T-helper 17 cell (primary cell): ENCODE measurements around the gene FHIT. TPM values are rescaled to one million over a fixed set of nuclear protein-coding genes. Genes with fewer than 3 reads are reported as not detected.

Experiments used
- ATAC-seq: fragments of 150-1000 bp; cut with Tn5 transposase; 2 replicates; pipeline ENCODE4 v1.10.0; 2021; ENCODE audit warnings: mild to moderate bottlenecking, moderate library complexity
- DNase-seq, 3 donors: peaks; one replicate each; pipeline versions ENCODE4 v3.0.0 to v3.0.0-alpha.2; 2020 to 2021
- H3K9me3 ChIP-seq: one replicate; pipeline ENCODE4 v1.7.0; 2013; ENCODE audit warnings: low read length, mild to moderate bottlenecking; ENCODE audit not compliant: control insufficient read depth, poor library complexity, severe bottlenecking
- H3K27ac Mint-ChIP-seq: one replicate; pipeline ENCODE4 v1.8.0; 2022; ENCODE audit warnings: mild to moderate bottlenecking, moderate library complexity, mixed read lengths
- H3K27me3 Mint-ChIP-seq: one replicate; pipeline ENCODE4 v1.8.0; 2022; ENCODE audit warnings: mixed read lengths
- H3K36me3 Mint-ChIP-seq: one replicate; pipeline ENCODE4 v1.8.0; 2022; ENCODE audit warnings: low read depth, mixed read lengths
- H3K4me1 Mint-ChIP-seq: one replicate; pipeline ENCODE4 v1.8.0; 2022; ENCODE audit warnings: mild to moderate bottlenecking, mixed read lengths
- H3K4me3 Mint-ChIP-seq: one replicate; pipeline ENCODE4 v1.8.0; 2022; ENCODE audit warnings: mild to moderate bottlenecking, moderate library complexity, mixed read lengths
- total RNA-seq, 4 donors: library from RNA in 2 of 4; stranded (reverse) in 2 of 4; gene quantifications; one replicate each; pipeline ENCODE4 v1.2.3 and lab custom pipeline; 2022 to 2026

FHIT gene
- total RNA-seq, 2 donors from 2014 or later = 18.8 to 28.6 TPM

DNA sequence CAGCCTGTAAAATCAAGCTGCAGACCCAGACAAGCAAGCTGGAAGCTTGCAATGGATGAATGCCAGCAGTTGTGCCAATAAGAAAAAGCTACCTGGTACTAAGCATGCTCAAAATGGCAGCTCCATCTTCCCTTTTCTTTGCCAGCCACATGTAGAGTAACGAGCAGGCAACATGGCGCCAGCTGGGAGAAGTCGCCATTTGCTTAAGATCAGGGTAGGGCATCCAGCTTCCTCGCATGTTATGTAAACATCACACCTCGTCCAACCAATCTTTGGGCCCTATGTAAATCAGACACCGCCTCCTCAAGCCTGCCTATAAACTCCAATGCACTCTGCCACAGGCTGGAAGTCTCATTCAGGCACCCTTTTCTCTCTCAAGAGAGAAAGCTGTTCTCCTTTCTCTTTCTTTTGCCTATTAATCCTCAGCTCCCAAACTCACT lies 973.9 kb downstream of the FHIT start:
- H3K9me3 ChIP-seq = no peaks in the 10 kb centered on the region
- no peak overlapping the region for H3K27ac Mint-ChIP-seq
- H3K36me3 Mint-ChIP-seq = no peaks in the 10 kb centered on the region
- H3K27me3 Mint-ChIP-seq = no peaks in the 10 kb centered on the region
- ATAC-seq (no peak), DNase-seq (no peak)
- H3K4me1 Mint-ChIP-seq = no peaks in the 10 kb centered on the region
- no peak overlapping the region for H3K4me3 Mint-ChIP-seq

DNA sequence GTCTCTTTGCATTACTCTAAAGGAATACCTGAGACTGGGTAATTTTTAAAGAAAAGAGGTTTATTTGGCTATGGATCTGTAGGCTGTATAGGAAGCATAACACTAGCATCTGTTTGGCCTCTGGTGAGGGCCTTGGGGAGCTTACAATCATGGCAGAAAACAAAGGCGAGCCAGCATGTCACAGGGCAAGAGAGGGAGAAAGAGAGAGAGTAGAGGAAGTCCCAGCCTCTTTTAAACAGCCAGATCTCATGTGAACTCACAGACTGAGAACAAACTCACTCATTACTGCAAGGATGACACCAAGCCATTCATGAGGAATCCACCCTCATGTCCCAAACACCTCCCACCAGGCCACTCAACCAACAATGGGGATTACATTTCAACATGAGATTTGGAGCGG lies 974.6 kb downstream of the FHIT start:
- Mint-ChIP-seq H3K27me3 (no peaks in the 10 kb centered on the region), H3K36me3 (no peaks in the 10 kb centered on the region), H3K4me1 (no peaks in the 10 kb centered on the region), H3K4me3 (no peak overlapping the region), H3K27ac (no peak overlapping the region)
- no peaks in the 10 kb centered on the region for H3K9me3 ChIP-seq
- DNase-seq = no peak
- ATAC-seq = no peak

DNA sequence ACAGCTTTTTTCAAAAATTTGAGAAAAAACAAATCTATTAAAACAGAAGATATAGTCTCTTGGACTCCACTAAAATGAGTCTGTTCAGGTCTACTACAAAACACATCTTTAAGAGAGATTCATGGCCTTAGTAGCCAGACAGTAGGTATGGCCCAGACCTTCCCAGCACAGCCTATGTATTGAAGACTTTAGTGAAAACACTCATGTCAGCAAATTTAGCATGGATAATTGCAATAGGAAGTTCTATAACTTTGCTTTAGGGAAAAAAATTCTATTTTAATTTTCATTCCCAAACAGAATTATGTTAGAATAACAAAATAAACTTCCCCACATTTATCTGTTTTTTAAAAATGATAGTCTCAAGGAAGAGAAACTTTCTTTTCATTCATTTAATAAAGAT lies 976.6 kb downstream of the FHIT start:
- Mint-ChIP-seq H3K27ac (no peak overlapping the region), H3K4me3 (no peak overlapping the region), H3K36me3 (no peaks in the 10 kb centered on the region), H3K27me3 (no peaks in the 10 kb centered on the region), H3K4me1 (no peaks in the 10 kb centered on the region)
- ATAC-seq (no peak), DNase-seq (no peak)
- H3K9me3 ChIP-seq = no peaks in the 10 kb centered on the region

DNA sequence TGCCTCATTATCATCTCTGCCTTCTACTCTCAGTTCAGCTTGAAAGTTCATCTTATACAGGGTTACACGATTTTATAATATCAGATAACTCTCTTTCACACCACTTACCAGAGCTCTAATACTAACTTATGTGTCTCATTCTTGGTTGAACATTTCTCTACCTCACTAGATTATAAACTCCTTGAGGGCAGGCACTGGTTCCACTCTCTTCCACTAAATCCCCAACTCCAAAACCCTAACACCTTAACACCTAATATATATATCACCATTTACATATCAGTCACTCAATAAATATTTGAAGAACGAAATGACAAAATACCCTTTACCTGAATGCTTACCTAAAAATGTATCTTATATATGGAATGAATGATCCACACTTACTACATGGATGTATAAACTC lies 977.2 kb downstream of the FHIT start:
- no peak for DNase-seq
- no peaks in the 10 kb centered on the region for H3K9me3 ChIP-seq
- H3K4me1 Mint-ChIP-seq = no peaks in the 10 kb centered on the region
- no peak overlapping the region for H3K27ac Mint-ChIP-seq
- no peaks in the 10 kb centered on the region for H3K27me3 Mint-ChIP-seq
- ATAC-seq = no peak
- H3K4me3 Mint-ChIP-seq = no peak overlapping the region
- H3K36me3 Mint-ChIP-seq = no peaks in the 10 kb centered on the region

DNA sequence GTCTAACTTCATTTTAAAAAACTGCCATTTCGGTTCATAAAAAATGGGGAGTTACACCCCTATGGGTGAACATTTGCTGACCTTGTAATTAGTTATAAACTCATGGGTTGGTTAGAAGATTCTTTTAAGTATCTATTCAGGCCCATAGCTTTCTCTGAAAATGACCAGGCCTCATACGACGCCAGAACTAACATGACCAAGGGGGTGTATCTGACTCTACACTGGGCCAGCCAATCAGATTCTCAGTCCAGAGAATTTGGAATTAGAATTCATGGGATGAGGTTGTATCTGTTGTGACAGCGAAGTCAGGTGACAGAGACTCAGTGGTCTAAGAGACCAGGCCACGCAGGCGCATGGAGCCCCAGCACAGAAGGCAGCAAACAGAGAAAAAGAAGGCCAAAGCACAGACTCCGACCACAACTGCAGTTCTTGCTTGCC lies 981.4 kb downstream of the FHIT start:
- peaks cover 5% of the 10 kb centered on the region for H3K27me3 Mint-ChIP-seq
- H3K27ac Mint-ChIP-seq = no peak overlapping the region
- no peak for DNase-seq
- H3K4me3 Mint-ChIP-seq = no peak overlapping the region
- peaks cover 2% of the 10 kb centered on the region for H3K9me3 ChIP-seq
- peaks cover 2% of the 10 kb centered on the region for H3K4me1 Mint-ChIP-seq
- H3K36me3 Mint-ChIP-seq = no peaks in the 10 kb centered on the region
- no peak for ATAC-seq

DNA sequence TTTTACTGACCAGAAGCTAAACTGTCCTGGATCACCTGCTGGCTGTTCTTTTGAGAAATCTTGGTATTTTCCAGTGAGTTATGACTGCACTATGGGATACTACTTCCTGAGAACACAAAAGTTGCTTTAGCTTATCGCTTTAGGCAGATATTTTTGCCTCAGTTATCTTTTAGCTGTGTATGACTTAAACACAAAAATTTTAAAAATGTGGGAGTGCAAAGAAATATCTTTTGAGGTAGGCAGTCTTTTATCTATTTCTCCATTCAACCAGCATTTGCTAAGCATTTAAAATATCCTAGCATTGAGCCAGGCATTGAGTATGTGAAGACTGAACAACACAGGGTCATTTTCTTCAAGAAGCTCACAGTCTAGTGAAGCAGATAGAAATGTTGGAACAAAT lies 981.9 kb downstream of the FHIT start:
- Mint-ChIP-seq H3K27ac (no peak overlapping the region), H3K36me3 (no peaks in the 10 kb centered on the region), H3K4me1 (peaks cover 2% of the 10 kb centered on the region), H3K27me3 (peaks cover 5% of the 10 kb centered on the region), H3K4me3 (no peak overlapping the region)
- peaks cover 2% of the 10 kb centered on the region for H3K9me3 ChIP-seq
- DNase-seq = no peak
- ATAC-seq = no peak

DNA sequence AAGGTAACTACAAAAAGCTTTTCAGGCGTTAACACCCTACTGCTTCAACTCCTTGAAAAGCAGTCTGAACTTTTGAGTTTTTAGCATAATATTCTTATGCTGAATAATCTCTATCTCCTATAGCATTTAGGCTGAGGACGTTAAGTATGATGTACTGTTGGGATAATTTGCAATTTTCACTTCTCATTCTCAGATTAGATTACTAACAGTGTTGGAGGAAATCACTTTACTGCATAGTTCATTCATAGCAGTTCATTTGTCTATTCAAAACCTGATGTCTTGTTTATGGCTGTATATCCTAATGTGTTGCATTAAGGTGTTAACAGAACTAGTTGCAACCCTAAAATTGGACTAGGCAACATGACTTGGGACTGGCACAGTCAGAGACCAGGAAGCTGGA lies 983.1 kb downstream of the FHIT start:
- no peaks in the 10 kb centered on the region for H3K36me3 Mint-ChIP-seq
- no peak for ATAC-seq
- peaks cover 5% of the 10 kb centered on the region for H3K27me3 Mint-ChIP-seq
- H3K9me3 ChIP-seq = peaks cover 2% of the 10 kb centered on the region
- H3K4me1 Mint-ChIP-seq = peaks cover 2% of the 10 kb centered on the region
- H3K4me3 Mint-ChIP-seq = no peak overlapping the region
- no peak for DNase-seq
- no peak overlapping the region for H3K27ac Mint-ChIP-seq

DNA sequence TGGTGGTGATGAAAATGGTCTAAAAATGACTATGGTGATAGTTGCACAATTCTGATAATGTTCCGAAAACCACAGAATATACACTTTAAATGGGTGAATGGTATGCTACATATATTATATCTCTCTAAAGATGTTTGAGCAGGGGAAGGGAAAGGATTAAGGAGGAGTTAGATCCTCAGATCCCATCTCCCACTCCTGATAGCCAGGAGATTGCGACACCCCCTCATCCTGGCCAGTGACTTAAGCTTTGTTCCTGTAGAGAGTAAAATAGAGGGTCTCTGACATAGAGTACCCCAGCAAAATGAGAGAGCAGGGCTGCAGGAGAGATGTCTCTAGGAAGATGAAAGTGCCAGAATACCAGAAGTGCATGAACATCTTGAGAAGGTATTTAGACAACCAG lies 984.8 kb downstream of the FHIT start:
- peaks cover 2% of the 10 kb centered on the region for H3K9me3 ChIP-seq
- ATAC-seq = no peak
- H3K4me1 Mint-ChIP-seq = peaks cover 2% of the 10 kb centered on the region
- peaks cover 5% of the 10 kb centered on the region for H3K27me3 Mint-ChIP-seq
- no peak overlapping the region for H3K4me3 Mint-ChIP-seq
- DNase-seq = no peak
- H3K36me3 Mint-ChIP-seq = no peaks in the 10 kb centered on the region
- H3K27ac Mint-ChIP-seq = peak overlapping the region; percentile 60

DNA sequence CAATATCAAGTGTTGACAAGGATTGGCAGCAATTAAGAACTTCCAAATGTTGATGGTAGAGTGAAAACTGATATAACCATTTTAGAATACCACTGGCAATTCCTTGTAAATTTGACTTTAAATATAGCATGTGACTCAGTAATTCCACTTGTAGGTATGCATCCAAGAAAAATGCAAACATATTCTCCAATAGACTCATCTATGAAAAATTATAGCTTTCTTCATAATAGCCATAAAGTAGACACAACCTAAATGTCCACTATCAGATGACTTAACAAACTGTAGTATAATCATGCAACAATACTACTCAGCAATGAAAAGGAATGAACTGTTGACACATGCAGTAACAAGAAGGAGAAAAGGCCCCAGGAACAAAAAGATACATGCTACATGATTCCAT lies 988.1 kb downstream of the FHIT start:
- Mint-ChIP-seq H3K4me3 (no peak overlapping the region), H3K36me3 (no peaks in the 10 kb centered on the region), H3K27ac (no peak overlapping the region), H3K27me3 (peaks cover 5% of the 10 kb centered on the region), H3K4me1 (peaks cover 2% of the 10 kb centered on the region)
- peaks cover 2% of the 10 kb centered on the region for H3K9me3 ChIP-seq
- DNase-seq (no peak), ATAC-seq (no peak)

DNA sequence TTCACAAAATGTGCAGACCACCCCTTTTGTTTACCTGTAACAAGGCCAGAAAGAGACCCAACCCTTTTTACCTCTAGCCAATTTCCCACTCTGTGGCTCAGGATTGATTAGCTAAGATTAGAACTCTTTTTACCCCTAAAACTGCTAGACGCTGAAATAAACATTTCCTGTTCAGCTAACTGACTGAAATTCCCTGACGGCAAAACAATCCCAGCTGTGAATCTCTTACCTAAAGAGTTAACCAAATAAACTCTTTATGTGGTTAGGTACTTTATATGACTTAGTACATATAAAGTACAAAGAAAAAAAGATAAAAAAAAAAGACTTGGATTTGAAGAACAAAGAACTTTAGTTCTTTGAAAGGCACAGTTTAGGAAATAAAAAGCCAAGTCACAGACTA lies 988.7 kb downstream of the FHIT start:
- H3K27ac Mint-ChIP-seq = no peak overlapping the region
- DNase-seq (no peak), ATAC-seq (no peak)
- no peak overlapping the region for H3K4me3 Mint-ChIP-seq
- peaks cover 2% of the 10 kb centered on the region for H3K9me3 ChIP-seq
- peaks cover 2% of the 10 kb centered on the region for H3K4me1 Mint-ChIP-seq
- peaks cover 5% of the 10 kb centered on the region for H3K27me3 Mint-ChIP-seq
- no peaks in the 10 kb centered on the region for H3K36me3 Mint-ChIP-seq

DNA sequence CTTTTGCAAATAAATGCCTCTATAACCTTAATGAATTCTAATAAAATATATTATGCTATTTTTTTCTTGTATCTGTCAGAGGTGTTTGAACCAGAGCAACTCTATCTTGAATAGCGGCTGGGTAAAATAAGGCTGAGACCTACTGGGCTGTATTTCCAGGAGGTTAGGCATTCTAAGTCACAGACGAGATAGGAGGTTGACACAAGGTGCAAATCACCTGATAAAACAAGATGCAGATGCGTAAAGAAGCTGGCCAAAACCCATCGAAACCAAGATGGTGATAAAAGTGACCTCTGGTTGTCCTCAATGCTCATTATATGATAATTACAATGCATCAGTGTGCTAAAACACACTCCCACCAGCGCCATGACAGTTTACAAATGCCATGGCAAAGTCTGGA lies 990.7 kb downstream of the FHIT start:
- Mint-ChIP-seq H3K27ac (no peak overlapping the region), H3K4me3 (no peak overlapping the region), H3K4me1 (no peaks in the 10 kb centered on the region), H3K27me3 (no peaks in the 10 kb centered on the region), H3K36me3 (peaks cover 2% of the 10 kb centered on the region)
- ATAC-seq (no peak), DNase-seq (no peak)
- H3K9me3 ChIP-seq = no peaks in the 10 kb centered on the region

DNA sequence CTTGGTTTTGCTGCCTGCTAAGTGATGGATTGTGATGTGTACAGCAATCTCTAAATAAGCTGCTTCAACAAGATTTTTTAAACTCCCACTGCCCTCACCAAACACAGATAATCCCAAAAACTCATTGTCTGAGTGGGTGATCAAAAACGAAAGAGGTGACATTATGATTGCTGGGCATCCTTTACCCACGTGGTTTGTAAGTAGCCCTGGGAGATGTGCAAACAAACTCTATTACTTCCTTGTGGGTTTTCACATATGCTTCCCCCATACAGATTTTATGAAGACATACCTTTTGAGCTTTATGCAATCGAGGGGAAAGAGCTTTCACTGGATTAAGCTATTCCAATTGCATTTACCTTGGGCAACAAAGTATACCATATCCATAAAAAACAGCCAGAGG lies 1000.4 kb downstream of the FHIT start:
- no peaks in the 10 kb centered on the region for H3K9me3 ChIP-seq
- no peaks in the 10 kb centered on the region for H3K4me1 Mint-ChIP-seq
- no peaks in the 10 kb centered on the region for H3K36me3 Mint-ChIP-seq
- no peak for ATAC-seq
- H3K4me3 Mint-ChIP-seq = no peak overlapping the region
- no peak overlapping the region for H3K27ac Mint-ChIP-seq
- no peak for DNase-seq
- no peaks in the 10 kb centered on the region for H3K27me3 Mint-ChIP-seq

DNA sequence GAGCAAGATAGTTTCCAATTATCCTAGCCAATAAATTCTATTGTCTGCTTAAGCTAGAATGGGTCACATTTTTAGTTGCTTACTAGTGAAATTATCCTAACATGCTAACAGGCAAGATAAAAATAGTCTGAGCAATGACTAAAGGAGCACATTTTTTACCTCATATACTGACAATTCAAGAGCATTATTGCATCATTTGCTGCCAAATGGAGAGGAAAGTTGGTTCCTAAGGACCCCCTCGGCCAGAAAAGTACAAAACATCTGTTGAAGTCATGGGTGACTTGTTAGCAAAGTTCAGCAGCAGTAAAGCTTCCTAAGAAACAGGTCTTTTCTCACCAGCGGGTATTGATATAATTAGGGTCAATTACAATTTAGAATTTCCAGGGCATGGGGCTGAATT lies 1001.0 kb downstream of the FHIT start:
- DNase-seq = no peak
- no peaks in the 10 kb centered on the region for H3K36me3 Mint-ChIP-seq
- H3K9me3 ChIP-seq = no peaks in the 10 kb centered on the region
- ATAC-seq = no peak
- H3K27me3 Mint-ChIP-seq = no peaks in the 10 kb centered on the region
- no peak overlapping the region for H3K4me3 Mint-ChIP-seq
- H3K4me1 Mint-ChIP-seq = no peaks in the 10 kb centered on the region
- no peak overlapping the region for H3K27ac Mint-ChIP-seq

DNA sequence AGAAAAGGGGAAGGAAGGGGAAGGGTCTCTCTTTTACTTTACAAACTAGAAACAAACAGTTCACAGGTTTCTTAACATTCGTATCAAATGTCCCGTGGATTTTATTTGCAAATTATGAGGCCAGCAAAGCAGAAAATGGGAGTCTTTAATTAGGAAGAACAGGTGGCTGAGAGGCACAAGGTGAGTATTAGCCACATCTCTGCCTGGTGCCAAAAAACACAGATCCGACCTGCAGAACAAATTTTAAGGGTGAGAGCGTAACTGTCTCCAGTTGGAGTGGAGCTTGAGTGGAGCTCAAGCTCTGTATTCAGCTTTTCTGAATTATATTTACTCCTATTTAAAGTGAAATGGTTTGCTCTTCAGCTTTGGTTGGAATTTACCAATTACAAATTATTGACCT lies 1004.9 kb downstream of the FHIT start:
- peaks cover 4% of the 10 kb centered on the region for H3K27me3 Mint-ChIP-seq
- no peaks in the 10 kb centered on the region for H3K4me1 Mint-ChIP-seq
- H3K27ac Mint-ChIP-seq = no peak overlapping the region
- DNase-seq (no peak), ATAC-seq (no peak)
- H3K4me3 Mint-ChIP-seq = no peak overlapping the region
- H3K36me3 Mint-ChIP-seq = no peaks in the 10 kb centered on the region
- H3K9me3 ChIP-seq = no peaks in the 10 kb centered on the region

DNA sequence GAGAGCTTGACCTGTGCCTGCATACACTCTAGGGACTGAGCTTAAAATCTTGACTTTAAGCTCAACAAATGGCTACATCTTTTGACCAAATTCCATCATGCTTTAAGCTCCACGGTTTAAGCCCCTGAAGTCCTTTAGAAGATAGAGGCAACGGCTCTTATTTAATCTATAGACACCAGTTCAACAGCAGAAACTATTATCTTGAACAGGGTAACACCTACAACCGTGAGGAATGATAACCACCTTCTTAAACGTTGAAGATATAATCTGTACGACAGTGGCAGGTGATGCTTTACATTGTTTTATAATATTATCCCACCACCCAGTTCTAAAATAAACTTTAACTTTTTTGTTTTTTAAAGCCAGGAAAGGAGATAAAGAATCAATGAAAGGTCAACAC lies 1007.8 kb downstream of the FHIT start:
- DNase-seq = no peak
- Mint-ChIP-seq H3K4me3 (no peak overlapping the region), H3K36me3 (peaks cover 2% of the 10 kb centered on the region), H3K27me3 (peaks cover 15% of the 10 kb centered on the region), H3K27ac (no peak overlapping the region), H3K4me1 (no peaks in the 10 kb centered on the region)
- no peak for ATAC-seq
- no peaks in the 10 kb centered on the region for H3K9me3 ChIP-seq
